Measurements from ENCODE around the gene RHOH. TPM values are rescaled to one million over a fixed set of nuclear protein-coding genes. Genes with fewer than 3 reads are reported as not detected.

RHOH gene
- total RNA-seq, 1 donor from 2014 or later = 0.70 TPM

- no peak for ATAC-seq
Measured at GRCh38 chr4:40187386-40187906, 9.4 kb upstream of the RHOH start.

GRCh38 chr4:40190019-40190418 is 6.8 kb upstream of the RHOH start:
- ATAC-seq = no peak

More at GRCh38 chr4:40187386-40187906, 9.4 kb upstream of the RHOH start:
- no peak for DNase-seq (ENCODE audit: low spot score)

GRCh38 chr4:40190465-40190864 is 6.4 kb upstream of the RHOH start:
- no peak for DNase-seq (ENCODE audit: low spot score)
- no peak for ATAC-seq

More at GRCh38 chr4:40190019-40190418, 6.8 kb upstream of the RHOH start:
- DNase-seq (ENCODE audit: low spot score) = no peak

GRCh38 chr4:40190880-40191815 is 5.7 kb upstream of the RHOH start:
- ATAC-seq (peak; percentile 79), DNase-seq (ENCODE audit: low spot score) (no peak)

- DNase-seq (ENCODE audit: low spot score) (no peak), ATAC-seq (no peak)
Measured at GRCh38 chr4:40192114-40193015, 4.5 kb upstream of the RHOH start.

GRCh38 chr4:40193016-40193571 is 3.7 kb upstream of the RHOH start:
- ATAC-seq (no peak), DNase-seq (ENCODE audit: low spot score) (no peak)

- DNase-seq (ENCODE audit: low spot score) (no peak), ATAC-seq (no peak)
Measured at GRCh38 chr4:40193578-40193977, 3.3 kb upstream of the RHOH start.

GRCh38 chr4:40194602-40195161 is 2.1 kb upstream of the RHOH start:
- ATAC-seq (no peak), DNase-seq (ENCODE audit: low spot score) (no peak)

GRCh38 chr4:40195182-40196177 is 1.4 kb upstream of the RHOH start:
- ATAC-seq = no peak

GRCh38 chr4:40196272-40196671 is 559 bp upstream of the RHOH start:
- ATAC-seq = no peak
- no peak for DNase-seq (ENCODE audit: low spot score)

More at GRCh38 chr4:40195182-40196177, 1.4 kb upstream of the RHOH start:
- DNase-seq (ENCODE audit: low spot score) = no peak

GRCh38 chr4:40197879-40198689 is 1.3 kb downstream of the RHOH start:
- ATAC-seq (no peak), DNase-seq (ENCODE audit: low spot score) (no peak)

GRCh38 chr4:40199179-40199670 is 2.4 kb downstream of the RHOH start:
- DNase-seq (ENCODE audit: low spot score) (no peak), ATAC-seq (no peak)

- no peak for DNase-seq (ENCODE audit: low spot score)
- ATAC-seq = no peak
Measured at GRCh38 chr4:40199999-40200874, 3.4 kb downstream of the RHOH start.

GRCh38 chr4:40200875-40201801 is 4.3 kb downstream of the RHOH start:
- ATAC-seq (no peak), DNase-seq (ENCODE audit: low spot score) (no peak)

GRCh38 chr4:40201898-40202297 is 5.1 kb downstream of the RHOH start:
- DNase-seq (ENCODE audit: low spot score) = no peak

GRCh38 chr4:40202474-40202873 is 5.6 kb downstream of the RHOH start:
- DNase-seq (ENCODE audit: low spot score) (no peak), ATAC-seq (no peak)

More at GRCh38 chr4:40201898-40202297, 5.1 kb downstream of the RHOH start:
- ATAC-seq = no peak

Measured in left lobe of liver (tissue), 2 donors.